HG03520 (cell line): ENCODE results near the gene PROZ.

Experiments
- ATAC-seq: cut with Tn5 transposase; IDR thresholded peaks from one replicate; pipeline ENCODE4 v1.9.1; 2021; ENCODE audit warnings: mild to moderate bottlenecking, moderate library complexity; ENCODE audit not compliant: unreplicated experiment

The PROZ gene

DNA sequence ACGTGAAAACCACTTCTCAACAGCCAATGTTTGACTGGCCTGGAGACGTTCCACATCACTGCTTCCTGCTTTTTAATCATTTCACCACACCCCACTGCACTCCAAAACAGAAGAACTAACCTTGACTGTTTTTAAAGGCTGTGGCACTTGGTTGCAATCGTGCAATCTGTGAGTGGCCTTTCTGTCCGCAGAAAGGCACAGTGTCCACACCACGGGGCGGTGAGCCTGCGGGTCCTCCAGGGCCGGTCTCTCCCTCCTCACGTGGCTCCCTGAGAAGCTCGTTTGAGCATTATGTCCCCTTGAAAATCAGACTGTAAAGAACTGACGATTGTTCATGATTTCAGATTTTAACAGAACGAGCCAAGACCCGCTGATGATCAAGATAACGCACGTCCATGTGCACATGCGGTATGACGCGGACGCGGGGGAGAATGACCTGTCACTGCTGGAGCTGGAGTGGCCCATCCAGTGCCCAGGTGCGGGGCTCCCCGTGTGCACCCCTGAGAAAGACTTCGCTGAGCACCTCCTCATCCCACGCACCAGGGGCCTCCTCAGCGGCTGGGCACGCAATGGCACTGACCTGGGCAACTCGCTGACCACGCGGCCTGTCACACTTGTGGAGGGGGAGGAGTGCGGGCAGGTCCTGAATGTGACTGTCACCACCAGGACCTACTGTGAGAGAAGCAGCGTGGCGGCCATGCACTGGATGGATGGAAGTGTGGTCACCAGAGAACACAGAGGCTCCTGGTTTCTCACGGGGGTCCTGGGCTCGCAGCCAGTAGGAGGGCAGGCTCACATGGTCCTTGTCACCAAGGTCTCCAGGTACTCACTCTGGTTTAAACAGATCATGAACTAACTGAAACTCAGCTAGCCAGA is 13.0 kb downstream of the PROZ start:
- no peak for ATAC-seq

- ATAC-seq, result no peak
Observed at GRCh38 chr13:113172419-113172926, 14.0 kb downstream of the PROZ start.

- ATAC-seq, result no peak
Observed at GRCh38 chr13:113176280-113176679, 17.8 kb downstream of the PROZ start.

GRCh38 chr13:113176822-113177221 is 18.4 kb downstream of the PROZ start:
- no peak for ATAC-seq

DNA sequence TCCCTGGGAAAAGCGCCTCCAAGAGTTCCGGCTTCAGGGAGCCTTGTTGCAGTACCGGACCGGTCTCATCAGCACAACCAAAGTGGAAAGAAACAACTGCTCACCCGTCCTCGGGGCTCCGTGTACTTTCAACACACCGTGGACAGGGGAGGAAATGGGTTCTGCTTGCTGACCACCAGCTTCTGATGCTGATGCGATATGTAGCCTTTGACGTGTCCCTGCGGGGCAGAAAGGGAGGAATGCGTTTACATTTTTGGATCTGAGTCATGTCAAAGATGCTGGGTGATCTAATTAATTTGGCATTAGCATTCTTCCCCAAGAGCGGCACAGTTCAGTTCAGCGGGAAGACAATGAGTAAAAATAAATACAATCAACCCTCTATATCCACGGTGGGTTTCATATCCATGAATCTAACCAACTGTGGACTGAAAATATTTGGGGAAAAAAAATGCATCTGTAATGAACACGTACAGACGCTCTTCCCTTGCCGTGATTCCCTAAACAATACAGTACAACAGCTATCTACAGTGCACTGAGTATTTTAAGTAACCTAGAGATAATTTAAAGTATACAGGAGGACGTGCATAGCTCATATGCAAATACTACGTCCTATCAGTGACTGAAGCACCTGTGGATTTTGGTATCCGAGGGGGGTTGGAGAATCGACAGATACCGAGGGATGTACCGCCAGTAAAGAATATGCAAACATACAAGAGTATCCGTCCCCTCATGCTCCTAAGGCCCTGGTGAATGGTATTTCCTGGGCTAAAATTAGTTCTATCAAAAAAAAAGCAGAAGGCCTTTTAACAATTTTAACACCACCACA is 19.8 kb downstream of the PROZ start:
- ATAC-seq, result no peak

DNA sequence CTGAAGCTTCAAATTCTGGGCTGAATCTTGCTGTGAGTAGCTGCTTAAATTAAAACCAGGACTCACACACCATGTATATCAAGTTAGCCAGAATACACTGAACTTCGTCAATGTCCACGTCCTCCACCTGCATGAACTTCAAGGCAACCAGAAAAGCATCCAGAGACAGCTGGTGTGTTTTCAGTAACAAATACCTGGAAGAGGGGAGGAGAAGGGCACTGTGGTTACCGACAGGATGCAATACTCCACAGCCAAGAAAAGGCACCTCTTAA is 20.4 kb downstream of the PROZ start:
- no peak for ATAC-seq

- no peak for ATAC-seq
Observed at GRCh38 chr13:113179374-113180230, 21.2 kb downstream of the PROZ start.

DNA sequence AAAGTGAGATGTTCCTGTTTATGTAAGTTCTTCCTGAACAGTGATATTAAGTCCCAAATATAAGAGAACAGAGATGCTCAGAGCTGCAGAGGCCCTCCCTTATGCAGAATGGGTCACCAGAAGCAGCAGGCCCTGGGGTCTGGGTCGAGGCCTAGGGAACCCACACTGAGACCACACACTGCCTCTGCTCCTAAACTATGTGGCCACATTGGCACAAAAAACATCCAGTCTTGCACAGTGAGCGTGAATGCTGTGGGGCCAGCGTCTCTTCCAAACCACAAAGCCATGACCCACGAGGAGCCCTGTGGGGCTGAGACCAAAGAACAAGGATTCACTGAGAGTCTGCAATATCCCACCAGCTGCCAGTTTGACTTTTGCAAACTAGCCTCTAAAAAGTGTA is 23.6 kb downstream of the PROZ start:
- no peak for ATAC-seq

GRCh38 chr13:113183450-113184129 is 25.1 kb downstream of the PROZ start:
- no peak for ATAC-seq

- ATAC-seq, result no peak
Observed at GRCh38 chr13:113184568-113185440, 26.4 kb downstream of the PROZ start.

- peak; percentile 84 for ATAC-seq
Observed at GRCh38 chr13:113186061-113186900, 27.8 kb downstream of the PROZ start.

GRCh38 chr13:113187263-113187669 is 28.8 kb downstream of the PROZ start:
- ATAC-seq, result no peak

- no peak for ATAC-seq
Observed at GRCh38 chr13:113187883-113188665, 29.6 kb downstream of the PROZ start.

DNA sequence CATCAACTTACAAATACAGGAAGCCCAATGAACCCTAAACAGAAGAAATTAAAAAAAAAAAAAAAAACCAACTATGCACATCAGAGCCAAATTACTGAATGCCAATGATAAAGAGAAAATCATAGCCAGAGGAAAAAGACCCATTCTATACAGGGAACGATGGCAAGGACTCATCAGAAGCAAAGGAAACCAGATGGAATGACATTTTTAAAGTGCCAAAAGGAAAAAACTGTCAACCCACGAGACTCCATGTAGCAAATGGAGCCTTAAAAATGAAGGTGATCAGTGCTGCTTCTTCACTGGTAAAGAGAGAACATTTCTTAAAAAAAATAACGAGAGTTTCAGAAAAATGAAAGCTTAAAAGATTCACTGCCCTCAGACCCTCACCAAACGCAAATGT is 31.7 kb downstream of the PROZ start:
- no peak for ATAC-seq

- ATAC-seq, result no peak
Observed at GRCh38 chr13:113192279-113192678, 33.8 kb downstream of the PROZ start.

DNA sequence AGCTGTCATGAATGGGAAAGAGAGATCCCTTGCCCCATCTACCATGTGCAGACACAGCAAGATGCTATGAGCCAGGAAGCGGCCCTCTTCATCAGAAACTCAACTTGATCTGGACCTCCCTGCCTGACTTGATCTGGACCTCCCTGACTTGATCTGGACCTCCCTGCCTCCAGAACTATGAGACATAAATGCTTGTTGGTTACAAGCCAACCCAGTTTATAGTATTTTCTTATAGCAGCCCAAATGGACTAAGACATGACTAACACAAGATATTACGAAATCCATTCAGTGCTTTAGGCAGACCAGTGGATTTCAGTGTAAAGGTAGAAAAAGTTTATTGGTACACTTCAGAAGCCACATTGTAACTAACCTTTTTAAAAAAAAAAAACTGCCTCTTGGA is 34.5 kb downstream of the PROZ start:
- no peak for ATAC-seq

- ATAC-seq, result no peak
Observed at GRCh38 chr13:113195360-113195759, 36.9 kb downstream of the PROZ start.
